ENCODE measurements around the gene IDH3G. TPM values are rescaled to one million over a fixed set of nuclear protein-coding genes. Genes with fewer than 3 reads are reported as not detected.

The IDH3G gene
- total RNA-seq, 1 donor from 2014 or later: 40.3 TPM

DNA sequence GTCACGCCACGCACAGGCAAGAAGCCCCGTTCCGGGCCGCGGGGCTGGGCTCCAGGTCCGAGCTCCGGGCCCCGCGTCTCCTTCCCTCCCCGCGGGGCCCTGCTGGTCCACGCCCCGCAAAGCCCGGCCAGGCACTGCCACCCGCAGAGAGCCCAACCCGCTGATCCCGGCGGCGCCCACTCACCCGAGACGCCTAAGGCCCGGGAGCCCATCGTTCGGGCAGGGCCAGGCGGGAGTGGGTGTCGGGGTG is 35.3 kb upstream of the IDH3G start:
- no peak for DNase-seq (ENCODE audit: low spot score)
- H3K36me3 ChIP-seq: no peaks in the 10 kb centered on the region
- Mint-ChIP-seq H3K27me3 (ENCODE audit: insufficient read depth, low read depth) (peaks cover 12% of the 10 kb centered on the region), H3K4me3 (peak overlapping the region; percentile 86), H3K27ac (no peak overlapping the region), H3K36me3 (peaks cover 5% of the 10 kb centered on the region), H3K9me3 (peaks cover 27% of the 10 kb centered on the region), H3K4me1 (peaks cover 4% of the 10 kb centered on the region)
- peak; percentile 70 for TF ChIP-seq EZH2 (IDR thresholded peaks at IDR 0.05)
- TF ChIP-seq, protein P1, sequence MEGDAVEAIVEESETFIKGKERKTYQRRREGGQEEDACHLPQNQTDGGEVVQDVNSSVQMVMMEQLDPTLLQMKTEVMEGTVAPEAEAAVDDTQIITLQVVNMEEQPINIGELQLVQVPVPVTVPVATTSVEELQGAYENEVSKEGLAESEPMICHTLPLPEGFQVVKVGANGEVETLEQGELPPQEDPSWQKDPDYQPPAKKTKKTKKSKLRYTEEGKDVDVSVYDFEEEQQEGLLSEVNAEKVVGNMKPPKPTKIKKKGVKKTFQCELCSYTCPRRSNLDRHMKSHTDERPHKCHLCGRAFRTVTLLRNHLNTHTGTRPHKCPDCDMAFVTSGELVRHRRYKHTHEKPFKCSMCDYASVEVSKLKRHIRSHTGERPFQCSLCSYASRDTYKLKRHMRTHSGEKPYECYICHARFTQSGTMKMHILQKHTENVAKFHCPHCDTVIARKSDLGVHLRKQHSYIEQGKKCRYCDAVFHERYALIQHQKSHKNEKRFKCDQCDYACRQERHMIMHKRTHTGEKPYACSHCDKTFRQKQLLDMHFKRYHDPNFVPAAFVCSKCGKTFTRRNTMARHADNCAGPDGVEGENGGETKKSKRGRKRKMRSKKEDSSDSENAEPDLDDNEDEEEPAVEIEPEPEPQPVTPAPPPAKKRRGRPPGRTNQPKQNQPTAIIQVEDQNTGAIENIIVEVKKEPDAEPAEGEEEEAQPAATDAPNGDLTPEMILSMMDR (IDR thresholded peaks at IDR 0.05): no peak
- no peaks in the 10 kb centered on the region for H3K4me1 ChIP-seq
- H3K79me2 ChIP-seq (ENCODE audit: low read depth): no peaks in the 10 kb centered on the region
- peaks cover 16% of the 10 kb centered on the region for H3F3A ChIP-seq (ENCODE audit: low read depth)
- H2AFZ ChIP-seq (replicated peaks): no peak overlapping the region
- H4K20me1 ChIP-seq (ENCODE audit: low read depth): peaks cover 8% of the 10 kb centered on the region
- peak overlapping the region; percentile 78 for H3K4me2 ChIP-seq
- H3K27ac ChIP-seq: no peak overlapping the region
- H3K9ac ChIP-seq: no peak overlapping the region
- no peaks in the 10 kb centered on the region for H3K9me3 ChIP-seq (ENCODE audit: low read depth)
- peak overlapping the region; percentile 51 for H3K4me3 ChIP-seq
- H3K27me3 ChIP-seq: peaks cover 63% of the 10 kb centered on the region

DNA sequence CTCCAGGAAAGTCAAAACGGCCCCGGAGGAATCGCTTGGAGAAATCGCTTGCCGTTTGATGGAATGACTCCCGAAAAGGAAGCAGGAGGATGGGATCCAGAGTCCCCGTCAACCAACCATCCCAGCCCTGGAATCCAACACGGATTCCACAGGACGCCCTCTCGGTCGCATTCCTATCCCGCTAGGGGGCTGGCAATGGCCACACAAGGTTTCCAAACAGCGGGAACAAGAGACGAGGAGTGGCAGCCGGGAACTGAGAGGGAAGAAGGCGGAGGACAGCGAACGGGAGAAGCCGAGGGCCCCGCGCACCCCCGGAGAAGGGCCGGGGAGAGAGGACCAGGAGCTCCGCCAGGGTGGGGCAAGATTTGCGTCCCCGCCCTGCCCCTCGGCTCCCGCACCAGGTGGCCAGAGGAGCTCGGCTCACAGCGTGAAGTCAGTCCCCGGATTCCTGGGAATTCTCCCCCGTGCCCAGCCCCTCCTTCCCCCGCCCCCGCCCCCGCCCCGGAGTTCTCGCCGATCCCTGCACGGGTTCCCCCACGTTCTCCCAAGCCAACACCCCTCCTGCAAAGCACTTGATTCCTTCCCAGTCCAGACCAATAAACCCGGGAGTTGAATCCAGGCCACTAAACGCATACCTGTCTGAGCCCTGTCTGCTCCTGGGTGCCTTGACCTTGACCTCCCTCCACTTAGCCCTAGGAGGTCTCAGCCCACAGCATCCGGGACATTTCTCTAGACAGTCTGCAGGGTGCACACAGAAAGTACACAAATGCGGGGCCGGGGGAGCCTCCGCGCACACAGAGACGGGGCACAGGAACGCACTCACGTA is 34.8 kb upstream of the IDH3G start:
- Histone ChIP-seq H3F3A (ENCODE audit: low read depth) (peaks cover 16% of the 10 kb centered on the region), H3K27ac (no peak overlapping the region), H3K36me3 (no peaks in the 10 kb centered on the region), H3K79me2 (ENCODE audit: low read depth) (no peaks in the 10 kb centered on the region), H4K20me1 (ENCODE audit: low read depth) (peaks cover 8% of the 10 kb centered on the region), H3K4me2 (peak overlapping the region; percentile 78), H3K4me3 (peak overlapping the region; percentile 51), H3K9ac (no peak overlapping the region), H3K27me3 (peaks cover 63% of the 10 kb centered on the region), H3K9me3 (ENCODE audit: low read depth) (no peaks in the 10 kb centered on the region), H3K4me1 (no peaks in the 10 kb centered on the region), H2AFZ (replicated peaks) (no peak overlapping the region)
- DNase-seq (ENCODE audit: low spot score): peak; percentile 76
- H3K27me3 Mint-ChIP-seq (ENCODE audit: insufficient read depth, low read depth): peaks cover 12% of the 10 kb centered on the region
- peak overlapping the region; percentile 86 for H3K4me3 Mint-ChIP-seq
- peaks cover 5% of the 10 kb centered on the region for H3K36me3 Mint-ChIP-seq
- H3K27ac Mint-ChIP-seq: no peak overlapping the region
- TF ChIP-seq, protein P1 (IDR thresholded peaks at IDR 0.05): peak; percentile 11
- TF ChIP-seq EZH2 (IDR thresholded peaks at IDR 0.05) (no peak), EZH2phosphoT487 (IDR thresholded peaks at IDR 0.05) (no peak)
- peaks cover 4% of the 10 kb centered on the region for H3K4me1 Mint-ChIP-seq
- H3K9me3 Mint-ChIP-seq: peaks cover 24% of the 10 kb centered on the region

DNA sequence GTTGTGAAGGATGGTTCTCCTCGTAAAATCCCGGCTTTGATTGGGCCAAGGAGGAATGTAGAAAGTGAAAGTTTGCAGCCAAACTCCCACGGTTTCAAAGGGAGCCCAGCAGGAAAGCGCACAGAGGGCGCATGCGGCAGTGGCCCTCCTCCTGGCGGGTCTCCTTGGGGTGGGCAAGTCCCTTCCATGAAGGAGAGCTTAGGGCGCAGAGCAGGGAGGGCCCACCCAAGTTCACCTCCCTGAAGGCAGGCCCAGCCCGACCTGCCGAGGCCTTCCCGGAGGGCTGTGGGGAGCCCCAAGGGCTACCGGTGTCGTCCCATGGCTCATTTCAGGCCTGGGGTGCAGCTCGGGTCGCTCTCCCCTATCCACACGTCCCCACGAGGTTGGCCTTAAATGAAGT is 34.1 kb upstream of the IDH3G start:
- H3K36me3 ChIP-seq: no peaks in the 10 kb centered on the region
- peak overlapping the region; percentile 77 for H3K4me3 Mint-ChIP-seq
- H2AFZ ChIP-seq (replicated peaks): no peak overlapping the region
- H4K20me1 ChIP-seq (ENCODE audit: low read depth): peaks cover 8% of the 10 kb centered on the region
- TF ChIP-seq EZH2phosphoT487 (IDR thresholded peaks at IDR 0.05): no peak
- TF ChIP-seq EZH2 (IDR thresholded peaks at IDR 0.05): no peak
- TF ChIP-seq, protein P1 (IDR thresholded peaks at IDR 0.05): no peak
- H3K4me2 ChIP-seq: peak overlapping the region; percentile 78
- H3K36me3 Mint-ChIP-seq: peaks cover 5% of the 10 kb centered on the region
- DNase-seq (ENCODE audit: low spot score): no peak
- no peak overlapping the region for H3K27ac Mint-ChIP-seq
- no peak overlapping the region for H3K27ac ChIP-seq
- no peaks in the 10 kb centered on the region for H3K4me1 ChIP-seq
- H3K9me3 Mint-ChIP-seq: peaks cover 22% of the 10 kb centered on the region
- peaks cover 63% of the 10 kb centered on the region for H3K27me3 ChIP-seq
- no peaks in the 10 kb centered on the region for H3K9me3 ChIP-seq (ENCODE audit: low read depth)
- H3K9ac ChIP-seq: no peak overlapping the region
- H3K79me2 ChIP-seq (ENCODE audit: low read depth): no peaks in the 10 kb centered on the region
- peak overlapping the region; percentile 51 for H3K4me3 ChIP-seq
- H3F3A ChIP-seq (ENCODE audit: low read depth): peaks cover 16% of the 10 kb centered on the region
- H3K4me1 Mint-ChIP-seq: peaks cover 4% of the 10 kb centered on the region
- H3K27me3 Mint-ChIP-seq (ENCODE audit: insufficient read depth, low read depth): peaks cover 12% of the 10 kb centered on the region

Data from neural progenitor cell (in vitro differentiated cells).